CD4-positive, alpha-beta T cell treated with Interleukin-2 at 100 ng/mL for 4 hours (primary cell): Measurements from ENCODE around the gene PPFIBP2.

ENCODE experiments used
- DNase-seq: peaks from one replicate; pipeline ENCODE4 v3.0.0-alpha.2; 2020; ENCODE audit warnings: low spot score

The PPFIBP2 gene

GRCh38 chr11:7603031-7603781, 89.4 kb downstream of the PPFIBP2 start:
- DNase-seq = no peak

DNA sequence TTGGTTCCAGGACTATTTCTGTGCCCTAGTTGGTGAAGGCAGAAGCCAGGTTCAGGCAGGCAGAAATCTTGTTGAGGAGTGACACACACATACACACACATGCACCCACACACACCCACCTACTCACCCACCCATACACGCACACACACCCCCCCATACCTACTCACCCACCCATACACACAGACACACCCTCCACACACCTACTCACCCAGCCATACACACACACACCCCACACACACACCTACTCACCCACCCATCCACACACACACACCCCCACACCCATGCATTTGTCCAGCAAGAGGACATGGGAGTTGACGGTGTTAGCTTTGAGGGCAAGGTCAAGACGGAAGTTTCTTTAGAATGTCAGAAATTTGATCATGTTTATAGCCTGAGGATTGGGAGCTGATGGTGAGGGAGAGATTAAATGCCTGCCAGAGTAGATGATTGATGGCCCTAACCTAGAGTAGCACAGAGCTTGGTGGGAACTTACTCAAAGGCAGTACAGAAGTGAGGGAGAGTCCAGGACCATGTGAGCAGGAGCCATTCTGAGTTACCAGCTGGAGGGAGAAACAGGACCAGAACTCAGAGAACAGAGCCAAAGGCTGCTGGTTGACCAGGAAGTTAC, 90.6 kb downstream of the PPFIBP2 start:
- DNase-seq = no peak

GRCh38 chr11:7605186-7605943, 91.6 kb downstream of the PPFIBP2 start:
- no peak for DNase-seq

GRCh38 chr11:7606496-7606895, 92.7 kb downstream of the PPFIBP2 start:
- DNase-seq = no peak

GRCh38 chr11:7609015-7609414, 95.2 kb downstream of the PPFIBP2 start:
- DNase-seq = no peak

DNA sequence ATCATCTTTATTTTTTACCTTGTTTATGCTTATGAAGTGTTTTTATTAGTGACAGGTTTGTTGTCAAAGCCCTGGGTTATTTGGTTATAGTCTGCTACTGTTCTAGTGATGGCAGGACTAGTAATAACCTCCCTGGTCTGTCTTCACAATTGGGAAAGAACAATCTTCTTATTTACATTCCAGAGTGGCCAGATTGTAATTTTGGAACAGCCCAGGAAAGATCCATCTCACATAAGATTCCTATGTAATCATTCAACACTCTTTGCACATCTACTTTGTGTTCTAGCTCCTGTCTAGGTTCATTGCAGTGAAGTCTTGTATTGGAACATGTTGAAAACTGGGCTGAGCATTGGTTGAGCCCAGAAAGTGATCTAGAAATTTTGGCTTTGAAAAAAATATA, 95.7 kb downstream of the PPFIBP2 start:
- DNase-seq = no peak

- DNase-seq = no peak
Observed at GRCh38 chr11:7610393-7610792, 96.6 kb downstream of the PPFIBP2 start.

DNA sequence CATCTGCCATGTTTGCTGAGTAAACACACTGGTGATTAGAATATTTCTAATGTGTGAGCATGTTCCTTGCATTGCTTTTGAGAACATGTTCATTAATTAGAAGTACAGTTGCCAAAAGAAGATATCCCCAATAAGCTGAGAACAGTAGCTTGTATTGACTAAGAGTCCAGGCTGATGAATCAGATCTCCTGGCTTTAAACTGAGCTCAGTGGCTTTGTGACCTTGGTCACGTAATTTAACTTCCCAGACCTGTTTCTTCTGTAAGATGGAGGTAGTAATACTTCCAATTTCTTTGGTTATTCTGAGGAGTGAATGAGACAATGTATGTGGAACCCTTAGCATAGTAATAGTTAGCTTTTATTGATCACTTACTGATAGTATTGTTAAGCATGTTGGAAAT, 97.6 kb downstream of the PPFIBP2 start:
- no peak for DNase-seq

DNA sequence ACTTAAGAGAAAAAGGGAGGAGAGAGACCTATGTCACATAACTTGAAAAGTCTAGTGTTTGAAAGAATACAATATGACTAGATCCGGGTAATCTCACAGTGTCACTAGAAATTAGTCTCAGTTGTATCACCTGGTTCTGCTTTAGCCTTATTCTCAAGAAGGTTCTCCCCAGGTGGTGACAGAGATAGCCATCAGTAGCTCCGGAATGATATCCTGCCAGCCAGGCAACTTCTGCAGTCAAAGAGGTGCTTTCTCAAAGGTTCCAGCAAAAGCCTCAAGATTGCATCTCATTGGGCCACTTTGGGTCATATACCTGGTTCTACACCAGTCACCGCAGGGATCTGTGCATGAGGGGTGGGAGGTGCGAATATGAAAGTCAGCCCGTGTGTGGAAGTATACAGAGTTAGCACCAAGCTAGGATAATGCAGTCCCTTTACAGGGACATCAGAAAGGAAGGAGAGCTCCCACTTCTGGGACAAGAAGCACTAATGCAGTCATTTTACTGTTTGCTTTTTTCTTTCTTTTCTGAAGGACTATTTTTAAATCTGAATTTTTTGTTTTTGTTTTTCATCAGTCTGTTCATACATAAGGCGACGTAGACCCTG, 98.4 kb downstream of the PPFIBP2 start:
- no peak for DNase-seq

DNA sequence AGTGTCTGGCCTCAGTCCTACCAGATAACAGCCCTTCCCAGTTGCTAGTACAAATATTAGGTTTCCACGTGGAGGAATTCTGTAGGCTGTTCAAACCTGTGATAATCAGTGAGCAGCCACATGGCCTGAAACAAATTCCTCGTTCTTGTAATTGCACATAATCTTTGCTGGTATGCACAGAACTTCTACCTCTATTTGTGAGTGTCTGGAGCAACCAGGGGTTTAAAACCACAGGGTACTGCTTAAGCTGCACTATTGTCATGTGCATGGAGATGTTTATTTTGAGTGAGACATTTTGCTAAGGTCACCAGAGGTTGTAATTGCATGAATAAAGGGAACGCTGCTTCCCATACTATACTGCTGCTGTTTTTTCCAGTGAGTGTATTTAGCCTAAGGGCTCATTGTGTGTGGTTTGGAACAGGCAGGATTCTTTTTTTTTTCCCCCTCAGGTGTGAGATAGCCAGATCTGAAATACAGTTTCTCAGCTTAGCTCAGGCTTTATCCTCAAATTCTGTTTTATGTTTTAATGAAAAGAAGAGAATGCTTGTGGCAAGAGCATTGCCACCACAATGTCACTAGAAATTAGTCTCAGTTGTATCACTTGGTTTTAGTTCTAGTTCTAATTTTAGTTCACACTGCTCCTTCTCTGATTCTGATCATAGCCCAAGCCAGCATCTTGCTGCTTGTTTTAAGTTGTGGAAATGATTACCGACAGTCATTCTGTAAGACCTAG, 99.0 kb downstream of the PPFIBP2 start:
- DNase-seq = no peak

DNA sequence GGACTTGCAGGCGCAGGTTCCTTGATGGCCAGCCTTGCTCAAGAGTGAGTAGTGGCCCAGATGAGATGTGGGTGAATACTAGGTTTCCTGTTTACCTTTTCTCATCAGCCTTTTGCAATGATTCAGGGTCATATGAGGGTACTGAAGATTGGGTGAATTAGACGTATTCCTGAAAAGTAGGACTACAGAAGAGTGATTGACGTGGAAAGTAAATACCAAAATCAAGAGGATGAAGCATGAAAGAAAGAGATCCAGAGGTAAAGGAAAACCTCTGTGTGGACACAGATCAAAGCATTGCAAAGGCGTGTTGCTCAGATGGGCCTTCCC, 99.6 kb downstream of the PPFIBP2 start:
- DNase-seq = no peak

- no peak for DNase-seq
Observed at GRCh38 chr11:7614656-7615055, 100.9 kb downstream of the PPFIBP2 start.

DNA sequence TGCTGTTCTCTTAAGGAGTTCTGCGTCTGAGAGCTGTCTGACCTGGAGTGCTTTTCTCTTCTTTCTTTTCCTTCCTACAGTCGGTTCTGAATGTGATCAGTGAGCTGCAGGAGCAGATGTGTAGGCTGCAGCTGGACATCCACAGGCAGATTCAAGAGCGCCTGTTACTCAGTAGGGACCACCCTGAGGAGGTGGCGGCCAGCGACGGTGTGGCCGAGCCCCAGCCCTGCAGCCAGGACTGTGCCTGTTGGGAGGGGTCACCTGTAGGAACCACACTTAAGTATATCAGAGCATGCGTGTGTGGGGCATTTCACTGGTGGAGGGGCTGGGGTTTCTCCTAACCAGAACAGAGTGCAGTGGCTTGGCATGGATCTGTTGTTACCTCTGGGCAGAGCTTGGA, 103.2 kb downstream of the PPFIBP2 start:
- DNase-seq = no peak

DNA sequence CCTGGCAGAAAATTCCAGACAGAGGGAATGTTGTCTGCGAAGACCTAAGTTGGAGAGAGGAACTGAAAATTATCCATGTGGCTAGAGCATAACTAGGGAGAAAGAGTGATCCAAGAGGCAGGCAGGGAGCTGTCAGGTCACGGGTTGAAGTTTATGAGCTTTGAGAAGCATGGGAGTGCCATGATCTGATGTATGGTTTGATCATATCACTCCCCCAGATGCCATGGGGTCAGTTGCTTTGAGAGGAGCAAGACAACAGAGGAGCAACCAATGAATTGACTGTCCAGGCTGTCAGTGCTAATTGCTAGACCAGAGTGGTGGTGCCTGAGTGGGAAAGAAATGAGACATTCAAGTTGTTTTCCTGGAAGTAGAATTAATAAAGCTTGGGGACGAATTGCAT, 105.5 kb downstream of the PPFIBP2 start:
- DNase-seq = no peak

DNA sequence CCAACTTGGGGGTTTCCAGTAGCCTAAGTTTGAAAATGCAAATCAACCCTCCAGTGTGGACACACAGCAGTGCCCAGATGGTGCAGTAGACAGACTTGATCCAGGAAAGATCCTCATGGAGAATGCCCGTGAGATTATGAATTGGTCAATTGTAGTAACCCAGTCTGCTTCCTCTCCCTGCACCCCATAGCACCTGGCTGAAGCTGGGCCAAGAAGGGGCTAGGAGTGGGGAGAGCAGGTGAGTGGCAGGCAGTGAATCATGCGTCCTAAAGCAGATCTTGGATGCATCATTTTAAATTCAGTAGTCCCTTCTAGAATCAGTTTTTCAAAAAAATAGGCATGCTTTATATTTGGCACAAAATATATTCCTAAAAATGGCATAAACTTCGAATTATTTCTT, 107.3 kb downstream of the PPFIBP2 start:
- DNase-seq = no peak

DNA sequence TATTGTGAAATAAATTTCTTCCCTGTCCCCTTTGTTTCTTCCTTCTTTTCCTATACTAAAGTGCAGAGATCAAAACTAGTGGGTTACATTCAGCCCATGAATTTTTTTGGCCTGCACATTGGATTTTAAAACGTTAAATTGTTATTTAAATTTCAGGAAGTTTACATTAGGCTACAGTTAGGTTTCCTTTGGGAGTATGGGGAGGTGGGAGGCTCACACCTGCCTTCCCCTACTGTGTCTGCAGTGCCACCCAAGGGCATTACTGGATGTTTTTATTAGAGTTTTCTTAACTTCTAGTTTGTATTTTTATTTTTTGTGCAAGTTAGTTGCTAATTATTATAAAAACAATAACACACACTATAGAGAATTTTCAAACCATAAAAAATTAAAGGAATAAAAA, 107.8 kb downstream of the PPFIBP2 start:
- DNase-seq = no peak

DNA sequence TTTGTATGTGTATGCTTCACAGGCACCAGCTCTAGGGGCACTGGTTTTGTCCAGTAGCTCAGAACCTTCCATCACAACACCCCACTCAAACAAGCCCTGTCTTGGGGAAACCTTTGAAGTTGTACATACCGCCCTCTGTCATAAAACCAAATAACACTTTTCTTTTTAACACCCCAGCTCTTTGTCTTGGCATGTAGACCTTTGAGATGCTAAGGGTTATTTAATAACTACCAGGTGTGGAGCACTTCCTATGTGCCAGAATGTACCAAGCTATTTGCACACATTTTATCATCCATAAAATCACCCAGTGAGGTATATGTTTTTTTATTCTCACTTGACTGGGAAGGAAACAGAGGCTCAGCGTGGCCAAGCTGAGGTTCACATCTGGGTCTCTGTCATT, 108.9 kb downstream of the PPFIBP2 start:
- DNase-seq = no peak

DNA sequence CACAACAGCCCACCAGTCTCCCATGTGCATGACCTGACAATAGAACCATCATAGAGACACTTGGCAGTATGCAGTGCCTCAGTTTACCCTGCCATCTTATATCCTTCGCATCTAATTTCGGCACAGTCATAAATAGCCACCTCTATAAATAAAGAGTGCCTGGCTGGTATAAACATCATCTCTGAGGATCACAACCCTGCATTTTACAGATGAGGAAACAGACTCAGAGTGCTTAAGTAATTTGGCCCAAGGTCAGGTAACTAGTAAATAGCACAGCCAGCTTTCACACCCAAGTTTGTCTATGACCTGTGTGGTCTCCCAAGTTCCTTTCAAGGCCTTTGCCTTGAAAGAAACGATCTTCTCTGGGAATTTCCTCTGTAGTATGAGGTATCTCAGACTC, 114.9 kb downstream of the PPFIBP2 start:
- DNase-seq = no peak

GRCh38 chr11:7630002-7630401, 116.2 kb downstream of the PPFIBP2 start:
- no peak for DNase-seq

GRCh38 chr11:7632211-7632610, 118.4 kb downstream of the PPFIBP2 start:
- DNase-seq = no peak

GRCh38 chr11:7635137-7635536, 121.3 kb downstream of the PPFIBP2 start:
- DNase-seq = no peak

DNA sequence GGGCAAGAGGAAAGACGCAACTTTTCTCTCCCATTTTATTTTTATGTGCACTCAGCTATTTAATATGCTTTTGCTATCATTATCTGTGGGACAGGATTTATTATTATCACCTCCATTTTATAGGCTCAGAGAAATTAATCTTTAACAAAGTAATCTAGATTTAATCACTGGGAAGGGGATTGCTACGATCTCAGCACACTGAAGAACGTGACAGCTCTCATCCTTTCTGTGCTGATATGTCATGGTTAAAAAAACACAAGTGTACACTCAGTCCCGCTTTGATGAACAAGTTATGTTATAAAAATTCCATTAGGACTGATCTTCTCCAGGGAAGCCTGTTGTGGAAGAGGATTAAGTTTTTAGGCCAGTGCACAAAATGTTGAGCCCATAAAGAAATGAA, 121.9 kb downstream of the PPFIBP2 start:
- DNase-seq = no peak
